B cell (primary cell): Measurements from ENCODE around the gene TAF1B.

Source experiments
- EZH2 ChIP-seq: IDR thresholded peaks from 2 replicates; pipeline ENCODE4 v1.6.1; 2012; ENCODE audit warnings: borderline replicate concordance, low read depth, mild to moderate bottlenecking, moderate library complexity, low read length; ENCODE audit not compliant: insufficient read depth, poor library complexity, severe bottlenecking
- TF ChIP-seq, protein P1 (sequence below): fragments of 200-600 bp; IDR thresholded peaks from one replicate; pipeline ENCODE4 v1.8.0; 2022; ENCODE audit warnings: antibody characterized with exemption, mild to moderate bottlenecking

GRCh38 chr2:9793918-9794717 is 49.2 kb upstream of the TAF1B start:
- TF ChIP-seq EZH2: no peak
- TF ChIP-seq, protein P1, sequence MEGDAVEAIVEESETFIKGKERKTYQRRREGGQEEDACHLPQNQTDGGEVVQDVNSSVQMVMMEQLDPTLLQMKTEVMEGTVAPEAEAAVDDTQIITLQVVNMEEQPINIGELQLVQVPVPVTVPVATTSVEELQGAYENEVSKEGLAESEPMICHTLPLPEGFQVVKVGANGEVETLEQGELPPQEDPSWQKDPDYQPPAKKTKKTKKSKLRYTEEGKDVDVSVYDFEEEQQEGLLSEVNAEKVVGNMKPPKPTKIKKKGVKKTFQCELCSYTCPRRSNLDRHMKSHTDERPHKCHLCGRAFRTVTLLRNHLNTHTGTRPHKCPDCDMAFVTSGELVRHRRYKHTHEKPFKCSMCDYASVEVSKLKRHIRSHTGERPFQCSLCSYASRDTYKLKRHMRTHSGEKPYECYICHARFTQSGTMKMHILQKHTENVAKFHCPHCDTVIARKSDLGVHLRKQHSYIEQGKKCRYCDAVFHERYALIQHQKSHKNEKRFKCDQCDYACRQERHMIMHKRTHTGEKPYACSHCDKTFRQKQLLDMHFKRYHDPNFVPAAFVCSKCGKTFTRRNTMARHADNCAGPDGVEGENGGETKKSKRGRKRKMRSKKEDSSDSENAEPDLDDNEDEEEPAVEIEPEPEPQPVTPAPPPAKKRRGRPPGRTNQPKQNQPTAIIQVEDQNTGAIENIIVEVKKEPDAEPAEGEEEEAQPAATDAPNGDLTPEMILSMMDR: no peak
